ENCODE results near the gene INSR.

- no peak for TF ChIP-seq CTCF (IDR thresholded peaks at IDR 0.05)
- TF ChIP-seq POLR2A (IDR thresholded peaks at IDR 0.05) = no peak
These were observed 134.9 kb downstream of the INSR start for GRCh38 chr19:7159105-7159933.
